Upper lobe of left lung (tissue), 6 donors: Measurements from ENCODE around the gene ANAPC16. TPM values are rescaled to one million over a fixed set of nuclear protein-coding genes. Genes with fewer than 3 reads are reported as not detected.

Source experiments
- ATAC-seq, 2 donors: fragments of 200-7000 bp; cut with Tn5 transposase; one replicate each; pipeline ENCODE4 v1.9.1; 2022; ENCODE audit warnings: mild to moderate bottlenecking in 2 of 2, moderate library complexity in 2 of 2; ENCODE audit not compliant: low FRiP score in 2 of 2
- DNase-seq, 2 donors: peaks; one replicate each; pipeline ENCODE4 v3.0.0-alpha.2; 2019 to 2020
- H3K27ac ChIP-seq, 4 donors: fragments of 200-600 bp; sonication (generic); one replicate each; pipeline ENCODE4 v1.5.1; 2016 to 2019
- H3K27me3 ChIP-seq, 4 donors: fragments of 200-600 bp; sonication (generic); one replicate each; pipeline ENCODE4 v1.5.1; 2017 to 2019
- H3K36me3 ChIP-seq, 4 donors: fragments of 200-600 bp; sonication (generic); one replicate each; pipeline ENCODE4 v1.5.1; 2016 to 2019
- H3K4me1 ChIP-seq, 4 donors: fragments of 200-600 bp; sonication (generic); one replicate each; pipeline ENCODE4 v1.5.1; 2018 to 2019
- H3K4me3 ChIP-seq, 4 donors: fragments of 200-600 bp; sonication (generic); one replicate each; pipeline ENCODE4 v1.5.1; 2017 to 2019; ENCODE audit warnings: mild to moderate bottlenecking in 2 of 4, moderate library complexity in 1 of 4
- H3K9me3 ChIP-seq, 4 donors: fragments of 200-600 bp; sonication (generic); one replicate each; pipeline ENCODE4 v1.5.1; 2018 to 2019
- EP300 ChIP-seq, 4 donors: sonication (generic); formaldehyde crosslinking; IDR thresholded peaks; one replicate each; pipeline ENCODE4 v1.5.1; 2017; ENCODE audit warnings: antibody characterized with exemption in 4 of 4, control low read depth in 2 of 4
- POLR2A ChIP-seq, 4 donors: fragments of 450-650 bp; IDR thresholded peaks; one replicate each; pipeline ENCODE4 v1.5.1; 2016 to 2017; ENCODE audit warnings: antibody characterized with exemption in 4 of 4, mild to moderate bottlenecking in 2 of 4
- POLR2AphosphoS5 ChIP-seq, 2 donors: sonication (generic); formaldehyde crosslinking; IDR thresholded peaks; one replicate each; pipeline ENCODE4 v1.5.1; 2017; ENCODE audit warnings: antibody characterized with exemption in 2 of 2
- WGBS, 2 donors: methylation state at CpG; one replicate each; pipeline ENCODE4 v1.1.5; 2017 to 2018; 5-methylcytosine and 5-hydroxymethylcytosine counted together
- total RNA-seq, 6 donors: library from RNA; depleted of rRNA in 4 of 6; stranded (reverse); fragments of >200 nt in 4 of 6; gene quantifications; one replicate each; pipeline versions ENCODE4 v1.1.0 to v1.2.1, GENCODE V29; 2016 to 2021
- TF ChIP-seq, protein P1 (sequence below), 6 experiments: fragments of 450-650 bp in 4 of 6; fragments of 200-600 bp in 2 of 6; sonication (generic) in 2 of 6; IDR thresholded peaks; one replicate each; pipeline ENCODE4 v1.5.1; 2016 to 2019; ENCODE audit warnings: antibody characterized with exemption in 6 of 6
- donor health status: DM: no; HTN: no; CAD: no; lungs with moderate emphysema.
- donor health status: DM: no; HTN: yes; CAD: no; lungs with severe emphysema.

Gene ANAPC16
- total RNA-seq, 6 donors from 2014 or later, result 34.6 to 110 (median 92.6) TPM

- no peak for TF ChIP-seq EP300 (IDR thresholded peaks at IDR 0.05)
- no peak for TF ChIP-seq POLR2AphosphoS5 (IDR thresholded peaks at IDR 0.05)
- no peak for TF ChIP-seq POLR2A (IDR thresholded peaks at IDR 0.05)
- TF ChIP-seq, protein P1, sequence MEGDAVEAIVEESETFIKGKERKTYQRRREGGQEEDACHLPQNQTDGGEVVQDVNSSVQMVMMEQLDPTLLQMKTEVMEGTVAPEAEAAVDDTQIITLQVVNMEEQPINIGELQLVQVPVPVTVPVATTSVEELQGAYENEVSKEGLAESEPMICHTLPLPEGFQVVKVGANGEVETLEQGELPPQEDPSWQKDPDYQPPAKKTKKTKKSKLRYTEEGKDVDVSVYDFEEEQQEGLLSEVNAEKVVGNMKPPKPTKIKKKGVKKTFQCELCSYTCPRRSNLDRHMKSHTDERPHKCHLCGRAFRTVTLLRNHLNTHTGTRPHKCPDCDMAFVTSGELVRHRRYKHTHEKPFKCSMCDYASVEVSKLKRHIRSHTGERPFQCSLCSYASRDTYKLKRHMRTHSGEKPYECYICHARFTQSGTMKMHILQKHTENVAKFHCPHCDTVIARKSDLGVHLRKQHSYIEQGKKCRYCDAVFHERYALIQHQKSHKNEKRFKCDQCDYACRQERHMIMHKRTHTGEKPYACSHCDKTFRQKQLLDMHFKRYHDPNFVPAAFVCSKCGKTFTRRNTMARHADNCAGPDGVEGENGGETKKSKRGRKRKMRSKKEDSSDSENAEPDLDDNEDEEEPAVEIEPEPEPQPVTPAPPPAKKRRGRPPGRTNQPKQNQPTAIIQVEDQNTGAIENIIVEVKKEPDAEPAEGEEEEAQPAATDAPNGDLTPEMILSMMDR (IDR thresholded peaks at IDR 0.05), result no peak
- DNase-seq (no peak), ATAC-seq (no peak)
- 89 to 99% methylated on average over 2 of the region's 2 CpGs for WGBS, 2 donors
- no peak overlapping the region for H3K27ac ChIP-seq
- H3K4me3 ChIP-seq, result no peak overlapping the region
- no peaks in the 10 kb centered on the region for H3K9me3 ChIP-seq
- no peaks in the 10 kb centered on the region for H3K27me3 ChIP-seq
- peaks cover 4 to 11% (median 6%) of the 10 kb centered on the region in 4 donors for H3K4me1 ChIP-seq
- peaks cover 0 to 17% (median 0%) of the 10 kb centered on the region in 4 donors for H3K36me3 ChIP-seq
Measured at GRCh38 chr10:72184156-72184555, 31.7 kb upstream of the ANAPC16 start.

DNA sequence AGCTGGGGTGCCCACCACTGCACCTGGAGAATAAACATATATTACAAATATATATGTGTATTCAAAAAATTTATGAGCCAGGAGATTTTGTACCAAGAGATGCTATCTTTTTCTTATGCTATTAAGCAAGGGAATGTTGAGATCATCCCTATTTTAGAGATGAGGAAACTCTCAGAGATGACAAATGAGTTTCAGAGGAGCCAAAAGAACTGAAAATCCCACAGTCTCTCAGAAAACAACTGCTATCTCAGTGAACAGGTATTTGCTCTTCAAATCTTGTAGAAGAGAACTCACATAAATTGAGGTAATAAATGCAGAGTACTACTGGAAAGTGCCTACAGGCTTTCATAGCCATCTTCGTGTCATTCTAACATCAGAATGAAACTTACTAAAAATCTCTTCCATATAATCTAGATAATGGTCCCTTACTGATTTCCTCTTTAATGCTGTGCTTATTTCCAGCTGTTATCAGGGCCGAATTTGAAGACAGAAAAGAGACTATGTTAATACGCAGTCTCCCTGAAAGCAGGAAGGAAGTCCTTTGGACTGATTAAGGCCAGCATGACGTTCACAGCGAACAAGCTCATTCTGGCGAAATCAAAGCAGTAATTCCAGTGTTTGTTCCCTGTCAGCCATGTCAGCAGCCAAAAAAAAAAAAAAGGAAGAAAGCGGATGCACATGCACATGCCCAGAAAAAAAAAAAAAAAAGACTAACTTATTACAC is 29.4 kb upstream of the ANAPC16 start:
- Histone ChIP-seq H3K4me1 (peaks cover 4 to 11% (median 6%) of the 10 kb centered on the region in 4 donors), H3K27ac (peak overlapping the region; percentile 74 to 91 (median 81)), H3K4me3 (peak overlapping the region in 1 of 4 donors; percentile 1), H3K36me3 (peaks cover 0 to 23% (median 0%) of the 10 kb centered on the region in 4 donors), H3K9me3 (no peaks in the 10 kb centered on the region), H3K27me3 (no peaks in the 10 kb centered on the region)
- 28 to 43% methylated on average over 7 of the region's 7 CpGs for WGBS, 2 donors
- TF ChIP-seq EP300 (IDR thresholded peaks at IDR 0.05) (peak in 2 of 4 donors; percentile 21 to 35), POLR2AphosphoS5 (IDR thresholded peaks at IDR 0.05) (peak in 1 of 2 donors; percentile 73)
- TF ChIP-seq, protein P1 (IDR thresholded peaks at IDR 0.05), result no peak
- ATAC-seq (peak; percentile 72 to 97), DNase-seq (peak in 1 of 2 donors; percentile 35)

DNA sequence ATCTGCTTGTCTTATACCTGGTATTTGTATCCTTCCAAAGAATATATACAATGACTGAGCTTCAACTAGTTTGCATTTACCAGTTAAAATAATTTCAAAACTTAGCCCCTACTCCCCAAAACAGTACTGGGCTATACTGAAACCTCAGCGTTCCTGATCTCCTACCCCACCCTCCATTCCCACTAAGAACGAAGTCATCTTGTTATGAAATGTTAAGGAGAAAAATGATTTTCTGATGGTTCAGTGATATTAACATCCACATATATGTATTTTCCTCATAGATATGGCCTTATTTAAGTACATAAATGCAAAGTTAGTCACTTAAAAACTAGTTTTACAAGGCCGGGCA is 28.9 kb upstream of the ANAPC16 start:
- peak in 1 of 2 donors; percentile 59 for ATAC-seq
- WGBS, 2 donors, result 77 to 80% methylated on average over 3 of the region's 3 CpGs
- H3K4me3 ChIP-seq, result peak overlapping the region in 1 of 4 donors; percentile 1

DNA sequence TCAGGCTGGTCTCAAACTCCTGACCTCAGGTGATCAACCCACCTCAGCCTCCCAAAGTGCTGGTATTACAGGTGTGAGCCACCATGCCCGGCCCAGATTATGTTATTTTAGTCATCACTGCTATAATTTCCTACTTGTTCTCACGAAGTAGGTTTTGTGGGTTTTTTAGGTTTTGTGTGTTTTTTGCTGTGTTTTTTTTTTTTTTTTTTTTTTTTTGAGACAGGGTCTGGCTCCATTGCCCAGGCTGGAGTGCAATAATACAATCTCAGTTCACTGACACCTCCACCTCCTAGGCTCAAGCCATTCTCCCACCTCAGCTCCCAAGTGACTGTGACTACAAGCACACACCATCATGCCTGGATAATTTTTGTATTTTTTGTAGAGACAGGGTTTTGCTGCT is 20.9 kb upstream of the ANAPC16 start:
- 87 to 93% methylated on average over 2 of the region's 2 CpGs for WGBS, 2 donors
- Histone ChIP-seq H3K4me3 (no peak overlapping the region), H3K36me3 (peaks cover 0 to 57% (median 16%) of the 10 kb centered on the region in 4 donors)

More for the DNA sequence above, 28.9 kb upstream of the ANAPC16 start:
- peaks cover 4 to 11% (median 6%) of the 10 kb centered on the region in 4 donors for H3K4me1 ChIP-seq
- no peaks in the 10 kb centered on the region for H3K9me3 ChIP-seq
- H3K27ac ChIP-seq, result peak overlapping the region; percentile 74 to 91 (median 81)
- DNase-seq, result no peak
- H3K36me3 ChIP-seq, result peaks cover 0 to 19% (median 0%) of the 10 kb centered on the region in 4 donors
- H3K27me3 ChIP-seq, result no peaks in the 10 kb centered on the region
- no peak for TF ChIP-seq EP300 (IDR thresholded peaks at IDR 0.05)
- TF ChIP-seq, protein P1 (IDR thresholded peaks at IDR 0.05), result no peak
- TF ChIP-seq POLR2AphosphoS5 (IDR thresholded peaks at IDR 0.05), result no peak
- TF ChIP-seq POLR2A (IDR thresholded peaks at IDR 0.05), result no peak

More for the DNA sequence above, 20.9 kb upstream of the ANAPC16 start:
- TF ChIP-seq, protein P1 (IDR thresholded peaks at IDR 0.05), result no peak
- no peak for TF ChIP-seq EP300 (IDR thresholded peaks at IDR 0.05)
- no peak for TF ChIP-seq POLR2AphosphoS5 (IDR thresholded peaks at IDR 0.05)
- TF ChIP-seq POLR2A (IDR thresholded peaks at IDR 0.05), result no peak
- DNase-seq, result no peak
- no peaks in the 10 kb centered on the region for H3K4me1 ChIP-seq
- ATAC-seq, result no peak
- no peaks in the 10 kb centered on the region for H3K27me3 ChIP-seq
- H3K9me3 ChIP-seq, result no peaks in the 10 kb centered on the region
- H3K27ac ChIP-seq, result no peak overlapping the region
